ENCODE data around the gene LMBRD1.

DNA sequence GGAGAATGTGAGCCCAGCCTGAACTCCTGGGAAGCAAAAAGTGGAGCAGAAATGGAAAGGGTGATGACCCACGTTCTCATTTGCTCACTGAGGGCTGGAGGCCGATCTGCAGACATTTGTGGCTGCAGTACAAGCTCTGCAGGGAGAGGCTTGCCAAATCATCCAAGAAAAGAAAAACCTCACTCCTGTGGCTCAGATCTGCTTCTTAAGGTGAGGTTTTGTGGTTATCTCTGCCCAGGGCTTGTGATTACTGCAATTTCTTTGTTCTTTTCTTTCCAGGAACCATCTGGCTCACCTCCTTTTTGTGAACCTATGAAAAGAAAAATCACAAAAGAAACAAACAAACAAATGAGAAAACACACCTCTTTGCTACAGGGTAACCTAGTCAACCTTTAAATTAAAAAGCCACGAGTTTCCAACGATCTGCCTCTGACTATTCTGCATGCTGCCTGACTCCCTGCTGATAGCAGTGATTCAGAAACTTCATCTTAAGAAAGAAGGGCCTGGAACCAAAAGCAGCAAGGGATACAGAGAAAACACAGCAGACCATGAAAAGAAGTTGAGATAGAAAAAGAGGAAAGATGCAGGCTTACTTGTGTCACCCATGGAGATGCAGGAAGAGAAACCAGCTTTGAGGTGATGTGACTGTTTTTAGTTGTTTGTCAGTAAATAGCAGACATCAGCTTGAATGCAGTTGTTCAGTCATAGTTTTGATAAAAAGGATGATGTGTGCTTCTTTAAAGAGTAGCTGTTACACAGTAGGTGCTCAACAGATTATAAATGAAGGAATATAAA lies 165.1 kb downstream of the LMBRD1 start:
- TF ChIP-seq, protein P1, sequence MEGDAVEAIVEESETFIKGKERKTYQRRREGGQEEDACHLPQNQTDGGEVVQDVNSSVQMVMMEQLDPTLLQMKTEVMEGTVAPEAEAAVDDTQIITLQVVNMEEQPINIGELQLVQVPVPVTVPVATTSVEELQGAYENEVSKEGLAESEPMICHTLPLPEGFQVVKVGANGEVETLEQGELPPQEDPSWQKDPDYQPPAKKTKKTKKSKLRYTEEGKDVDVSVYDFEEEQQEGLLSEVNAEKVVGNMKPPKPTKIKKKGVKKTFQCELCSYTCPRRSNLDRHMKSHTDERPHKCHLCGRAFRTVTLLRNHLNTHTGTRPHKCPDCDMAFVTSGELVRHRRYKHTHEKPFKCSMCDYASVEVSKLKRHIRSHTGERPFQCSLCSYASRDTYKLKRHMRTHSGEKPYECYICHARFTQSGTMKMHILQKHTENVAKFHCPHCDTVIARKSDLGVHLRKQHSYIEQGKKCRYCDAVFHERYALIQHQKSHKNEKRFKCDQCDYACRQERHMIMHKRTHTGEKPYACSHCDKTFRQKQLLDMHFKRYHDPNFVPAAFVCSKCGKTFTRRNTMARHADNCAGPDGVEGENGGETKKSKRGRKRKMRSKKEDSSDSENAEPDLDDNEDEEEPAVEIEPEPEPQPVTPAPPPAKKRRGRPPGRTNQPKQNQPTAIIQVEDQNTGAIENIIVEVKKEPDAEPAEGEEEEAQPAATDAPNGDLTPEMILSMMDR (IDR thresholded peaks at IDR 0.05), result no peak
- no peak for TF ChIP-seq POLR2A (IDR thresholded peaks at IDR 0.05)
- TF ChIP-seq EP300 (IDR thresholded peaks at IDR 0.05), result no peak

Data from tibial nerve (tissue), 4 donors.